WTC11 (cell line): ENCODE results near the gene SHC3. TPM values are rescaled to one million over a fixed set of nuclear protein-coding genes. Genes with fewer than 3 reads are reported as not detected.

ENCODE experiments used
- ATAC-seq: fragments of 200-7000 bp; cut with Tn5 transposase; 2 replicates; pipeline ENCODE4 v1.10.0; 2021; ENCODE audit warnings: mild to moderate bottlenecking, moderate library complexity
- CTCF ChIA-PET: fragments of 300-600 bp; sonication (Branson Sonifier 250); formaldehyde crosslinking; loops from one replicate; lab custom pipeline; 2021; ENCODE audit warnings: antibody characterized with exemption; lab: Charles Lee
- POLR2A ChIA-PET: fragments of 350-600 bp; sonication (Branson Sonifier 250); formaldehyde crosslinking; loops from one replicate; lab custom pipeline; 2021; ENCODE audit warnings: antibody characterized with exemption; lab: Charles Lee
- DNase-seq: peaks from one replicate; pipeline ENCODE4 v3.0.0; 2021; ENCODE audit warnings: low spot score
- H3K27ac Mint-ChIP-seq: 2 replicates; pipeline ENCODE4 v1.8.0; 2021; ENCODE audit warnings: mixed read lengths
- H3K27me3 Mint-ChIP-seq: 2 replicates; pipeline ENCODE4 v1.8.0; 2021; ENCODE audit warnings: low read depth, mild to moderate bottlenecking, moderate library complexity, mixed read lengths
- H3K36me3 Mint-ChIP-seq: 2 replicates; pipeline ENCODE4 v1.8.0; 2021; ENCODE audit warnings: mixed read lengths
- H3K4me1 Mint-ChIP-seq: 2 replicates; pipeline ENCODE4 v1.8.0; 2022; ENCODE audit warnings: mixed read lengths
- H3K4me3 Mint-ChIP-seq: 2 replicates; pipeline ENCODE4 v1.8.0; 2021; ENCODE audit warnings: mild to moderate bottlenecking, moderate library complexity, mixed read lengths
- H3K9me3 Mint-ChIP-seq: 2 replicates; pipeline ENCODE4 v1.8.0; 2021; ENCODE audit warnings: mixed read lengths
- ATF2 ChIP-seq: sonication (generic); formaldehyde crosslinking; IDR thresholded peaks from 2 replicates; pipeline ENCODE4 v1.8.1; 2022; ENCODE audit warnings: low read depth, missing genetic modification reagents, borderline replicate concordance
- CBFB ChIP-seq: sonication (generic); formaldehyde crosslinking; IDR thresholded peaks from 2 replicates; pipeline ENCODE4 v1.8.1; 2022; ENCODE audit warnings: mild to moderate bottlenecking, low read depth, missing genetic modification reagents
- FOXJ3 ChIP-seq: sonication (generic); formaldehyde crosslinking; IDR thresholded peaks from 2 replicates; pipeline ENCODE4 v1.9.0; 2021; ENCODE audit warnings: missing genetic modification reagents, mild to moderate bottlenecking, borderline replicate concordance
- FOXK1 ChIP-seq: sonication (generic); formaldehyde crosslinking; IDR thresholded peaks from 2 replicates; pipeline ENCODE4 v1.8.0; 2022; ENCODE audit warnings: mild to moderate bottlenecking, moderate library complexity, missing genetic modification reagents
- FOXP1 ChIP-seq: sonication (generic); formaldehyde crosslinking; IDR thresholded peaks from 2 replicates; pipeline ENCODE4 v1.8.0; 2022; ENCODE audit warnings: missing genetic modification reagents, mild to moderate bottlenecking, moderate library complexity, borderline replicate concordance
- GABPB1 ChIP-seq: sonication (generic); formaldehyde crosslinking; IDR thresholded peaks from 2 replicates; pipeline ENCODE4 v1.8.1; 2023; ENCODE audit warnings: mild to moderate bottlenecking, missing genetic modification reagents
- GRHL2 ChIP-seq: fragments of 250-450 bp; sonication (Bioruptor Pico); IDR thresholded peaks from 2 replicates; pipeline ENCODE4 v1.8.0; 2022; ENCODE audit warnings: mild to moderate bottlenecking, moderate library complexity; ENCODE audit not compliant: insufficient replicate concordance, severe bottlenecking
- IRF1 ChIP-seq: sonication (generic); formaldehyde crosslinking; IDR thresholded peaks from 2 replicates; pipeline ENCODE4 v1.8.0; 2023; ENCODE audit warnings: missing genetic modification reagents
- IRF2 ChIP-seq: sonication (generic); formaldehyde crosslinking; IDR thresholded peaks from 2 replicates; pipeline ENCODE4 v1.8.0; 2022; ENCODE audit warnings: low read depth, missing genetic modification reagents, borderline replicate concordance
- NFE2L1 ChIP-seq: sonication (generic); formaldehyde crosslinking; IDR thresholded peaks from 2 replicates; pipeline ENCODE4 v1.8.1; 2023; ENCODE audit warnings: missing genetic modification reagents
- NR1H2 ChIP-seq: sonication (generic); formaldehyde crosslinking; IDR thresholded peaks from 2 replicates; pipeline ENCODE4 v1.9.0; 2021; ENCODE audit warnings: mild to moderate bottlenecking, moderate library complexity, missing genetic modification reagents
- NR2C2 ChIP-seq: sonication (generic); formaldehyde crosslinking; IDR thresholded peaks from 2 replicates; pipeline ENCODE4 v1.8.0; 2022; ENCODE audit warnings: mild to moderate bottlenecking, missing genetic modification reagents
- PRDM15 ChIP-seq: sonication (generic); formaldehyde crosslinking; IDR thresholded peaks from 2 replicates; pipeline ENCODE4 v1.8.0; 2022; ENCODE audit warnings: missing genetic modification reagents
- PRRX2 ChIP-seq: fragments of 250-450 bp; sonication (Bioruptor Pico); IDR thresholded peaks from 2 replicates; pipeline ENCODE4 v1.8.0; 2021; ENCODE audit warnings: mild to moderate bottlenecking
- RELA ChIP-seq: sonication (generic); formaldehyde crosslinking; IDR thresholded peaks from 2 replicates; pipeline ENCODE4 v1.8.1; 2022; ENCODE audit warnings: missing genetic modification reagents, mild to moderate bottlenecking, borderline replicate concordance
- TEAD1 ChIP-seq: sonication (generic); formaldehyde crosslinking; IDR thresholded peaks from 2 replicates; pipeline ENCODE4 v1.8.0; 2022; ENCODE audit warnings: mild to moderate bottlenecking, missing genetic modification reagents
- TEAD4 ChIP-seq: sonication (generic); formaldehyde crosslinking; IDR thresholded peaks from 2 replicates; pipeline ENCODE4 v1.8.0; 2022; ENCODE audit warnings: mild to moderate bottlenecking, missing genetic modification reagents
- TP53 ChIP-seq: sonication (generic); formaldehyde crosslinking; IDR thresholded peaks from 2 replicates; pipeline ENCODE4 v1.8.1; 2023; ENCODE audit warnings: mild to moderate bottlenecking, missing genetic modification reagents
- ZNF121 ChIP-seq: sonication (generic); formaldehyde crosslinking; IDR thresholded peaks from 2 replicates; pipeline ENCODE4 v1.8.0; 2023; ENCODE audit warnings: missing genetic modification reagents
- ZNF396 ChIP-seq: fragments of 250-450 bp; sonication (Bioruptor Pico); IDR thresholded peaks from 2 replicates; pipeline ENCODE4 v1.8.0; 2021; ENCODE audit warnings: mild to moderate bottlenecking, moderate library complexity, borderline replicate concordance
- ZNF671 ChIP-seq: fragments of 250-450 bp; sonication (Bioruptor Pico); IDR thresholded peaks from 2 replicates; pipeline ENCODE4 v1.8.0; 2021; ENCODE audit warnings: mild to moderate bottlenecking
- total RNA-seq: library from RNA; stranded (reverse); gene quantifications from 3 replicates; pipeline ENCODE4 v1.2.3, GENCODE V29; 2021
- TF ChIP-seq, protein P1 (sequence below): sonication (generic); formaldehyde crosslinking; IDR thresholded peaks from 2 replicates; pipeline ENCODE4 v1.8.0; 2022; ENCODE audit warnings: mild to moderate bottlenecking, missing genetic modification reagents
- TF ChIP-seq, protein P2 (sequence below): sonication (generic); formaldehyde crosslinking; conservative IDR thresholded peaks from 2 replicates; pipeline ENCODE4 v1.8.1; 2022; ENCODE audit warnings: mild to moderate bottlenecking, missing genetic modification reagents

Gene SHC3
- total RNA-seq, 1 experiment from 2014 or later = 4.9 TPM

DNA sequence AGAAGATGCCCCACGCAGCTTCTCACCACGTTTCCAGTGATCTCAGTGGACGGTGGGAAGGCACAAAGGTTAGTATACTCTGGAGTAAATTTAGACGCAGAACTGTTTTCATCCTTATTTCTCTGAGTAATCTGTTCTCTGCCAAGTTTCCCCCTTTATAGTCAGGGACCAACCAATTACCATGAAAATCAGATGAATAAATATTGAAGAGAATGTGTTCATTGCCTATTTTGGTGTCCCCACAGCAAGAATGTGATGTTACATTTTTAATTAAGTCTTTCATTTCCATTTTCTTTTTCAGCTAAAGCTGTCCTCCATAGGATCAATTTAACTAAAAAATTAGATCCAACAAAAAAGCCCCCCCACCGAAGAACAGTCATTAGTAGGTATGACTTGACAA is 146.0 kb downstream of the SHC3 start:
- H3K27me3 Mint-ChIP-seq = no peaks in the 10 kb centered on the region
- peaks cover 25% of the 10 kb centered on the region for H3K9me3 Mint-ChIP-seq
- ATAC-seq = no peak
- no peak overlapping the region for H3K27ac Mint-ChIP-seq
- TF ChIP-seq IRF1 (CRISPR knock-in tag) (no peak), FOXK1 (CRISPR knock-in tag) (no peak), FOXJ3 (CRISPR knock-in tag) (no peak), TEAD1 (CRISPR knock-in tag) (no peak), NR1H2 (CRISPR knock-in tag) (no peak), FOXP1 (no peak), ATF2 (CRISPR knock-in tag) (no peak), PRDM15 (CRISPR knock-in tag) (no peak), NFE2L1 (CRISPR knock-in tag) (no peak), IRF2 (no peak), TP53 (no peak), RELA (CRISPR knock-in tag) (no peak)
- TF ChIP-seq, protein P1, sequence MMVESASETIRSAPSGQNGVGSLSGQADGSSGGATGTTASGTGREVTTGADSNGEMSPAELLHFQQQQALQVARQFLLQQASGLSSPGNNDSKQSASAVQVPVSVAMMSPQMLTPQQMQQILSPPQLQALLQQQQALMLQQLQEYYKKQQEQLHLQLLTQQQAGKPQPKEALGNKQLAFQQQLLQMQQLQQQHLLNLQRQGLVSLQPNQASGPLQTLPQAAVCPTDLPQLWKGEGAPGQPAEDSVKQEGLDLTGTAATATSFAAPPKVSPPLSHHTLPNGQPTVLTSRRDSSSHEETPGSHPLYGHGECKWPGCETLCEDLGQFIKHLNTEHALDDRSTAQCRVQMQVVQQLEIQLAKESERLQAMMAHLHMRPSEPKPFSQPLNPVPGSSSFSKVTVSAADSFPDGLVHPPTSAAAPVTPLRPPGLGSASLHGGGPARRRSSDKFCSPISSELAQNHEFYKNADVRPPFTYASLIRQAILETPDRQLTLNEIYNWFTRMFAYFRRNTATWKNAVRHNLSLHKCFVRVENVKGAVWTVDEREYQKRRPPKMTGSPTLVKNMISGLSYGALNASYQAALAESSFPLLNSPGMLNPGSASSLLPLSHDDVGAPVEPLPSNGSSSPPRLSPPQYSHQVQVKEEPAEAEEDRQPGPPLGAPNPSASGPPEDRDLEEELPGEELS (CRISPR knock-in tag) = no peak
- TF ChIP-seq, all 79 proteins: peak for 0
- Mint-ChIP-seq H3K4me1 (no peaks in the 10 kb centered on the region), H3K36me3 (peaks cover 26% of the 10 kb centered on the region), H3K4me3 (no peak overlapping the region)
- ChIA-PET CTCF (no interaction called here), POLR2A (no interaction called here)
- no peak for DNase-seq

DNA sequence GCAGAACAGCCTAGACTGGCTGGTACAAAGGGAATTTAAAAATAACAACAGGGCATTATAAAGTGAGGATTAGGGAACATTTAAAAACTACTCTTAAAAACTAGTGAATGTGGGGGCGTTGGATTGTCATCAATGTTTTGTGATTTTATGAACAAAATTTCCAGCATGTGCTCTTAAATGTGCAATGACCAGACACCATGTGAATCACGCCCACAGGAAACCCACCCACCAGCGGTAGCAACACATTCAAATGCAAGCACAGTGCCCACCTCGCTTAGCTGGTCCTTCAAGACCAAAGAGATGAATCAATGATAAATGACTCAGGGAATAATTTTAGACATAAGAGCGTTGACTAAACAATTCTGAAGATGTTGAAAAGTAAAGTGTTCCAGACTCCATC is 146.4 kb downstream of the SHC3 start:
- peaks cover 25% of the 10 kb centered on the region for H3K9me3 Mint-ChIP-seq
- peaks cover 26% of the 10 kb centered on the region for H3K36me3 Mint-ChIP-seq
- TF ChIP-seq NR2C2 (CRISPR knock-in tag) (no peak), ZNF396 (CRISPR knock-in tag) (no peak)
- POLR2A ChIA-PET = no interaction called here
- DNase-seq (no peak), ATAC-seq (no peak)
- no peak overlapping the region for H3K4me3 Mint-ChIP-seq
- no peaks in the 10 kb centered on the region for H3K4me1 Mint-ChIP-seq
- CTCF ChIA-PET = no interaction called here
- no peaks in the 10 kb centered on the region for H3K27me3 Mint-ChIP-seq
- H3K27ac Mint-ChIP-seq = no peak overlapping the region

- Mint-ChIP-seq H3K36me3 (peaks cover 27% of the 10 kb centered on the region), H3K27ac (no peak overlapping the region), H3K27me3 (no peaks in the 10 kb centered on the region), H3K4me1 (no peaks in the 10 kb centered on the region), H3K4me3 (no peak overlapping the region), H3K9me3 (peaks cover 29% of the 10 kb centered on the region)
- TF ChIP-seq PRRX2 (CRISPR knock-in tag) = no peak
- no peak for TF ChIP-seq CBFB (CRISPR knock-in tag)
- no peak for TF ChIP-seq GABPB1 (CRISPR knock-in tag)
- TF ChIP-seq ZNF671 (CRISPR knock-in tag) = no peak
- no peak for TF ChIP-seq ZNF121
- no peak for TF ChIP-seq IRF2
- no peak for TF ChIP-seq TEAD4 (CRISPR knock-in tag)
- TF ChIP-seq GRHL2 (CRISPR knock-in tag) = no peak
- TF ChIP-seq, protein P2, sequence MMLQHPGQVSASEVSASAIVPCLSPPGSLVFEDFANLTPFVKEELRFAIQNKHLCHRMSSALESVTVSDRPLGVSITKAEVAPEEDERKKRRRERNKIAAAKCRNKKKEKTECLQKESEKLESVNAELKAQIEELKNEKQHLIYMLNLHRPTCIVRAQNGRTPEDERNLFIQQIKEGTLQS = no peak
- DNase-seq (no peak), ATAC-seq (no peak)
- ChIA-PET CTCF (no interaction called here), POLR2A (no interaction called here)
Observed at GRCh38 chr9:89029788-89030187, 148.8 kb downstream of the SHC3 start.
